ENCODE results near the gene VSTM2B. TPM values are rescaled to one million over a fixed set of nuclear protein-coding genes. Genes with fewer than 3 reads are reported as not detected.

VSTM2B gene
- total and polyA plus RNA-seq, 4 donors, result not detected

- H3K36me3 ChIP-seq (ENCODE audit: control insufficient read depth in 4 of 4, insufficient read depth in 3 of 4, low read depth in 1 of 4, low read length in 3 of 4), result no peaks in the 10 kb centered on the region
- no peaks in the 10 kb centered on the region for H3K4me1 ChIP-seq (ENCODE audit: control insufficient read depth in 4 of 4, insufficient read depth in 4 of 4, low read length in 3 of 4)
- DNase-seq (ENCODE audit: low spot score), result no peak
- H3K9ac ChIP-seq (ENCODE audit: low read depth in 1 of 2, low read length in 2 of 2), result no peak overlapping the region
- H3K27me3 ChIP-seq (ENCODE audit: control insufficient read depth in 4 of 4, insufficient read depth in 4 of 4, low read length in 3 of 4), result peaks cover 0 to 8% (median 4%) of the 10 kb centered on the region in 4 donors
- 36% methylated on average over 7 of the region's 7 CpGs for WGBS
- H3K4me3 ChIP-seq (ENCODE audit: low read depth in 1 of 3, low read length in 3 of 3), result no peak overlapping the region
- no peak overlapping the region for H3K27ac ChIP-seq (ENCODE audit: low read depth in 1 of 2, low read length in 2 of 2)
- H3K9me3 ChIP-seq (ENCODE audit: control insufficient read depth in 4 of 4, low read length in 3 of 4), result peaks cover 0 to 2% (median 0%) of the 10 kb centered on the region in 4 donors
- TF ChIP-seq REST (IDR thresholded peaks at IDR 0.05) (no peak), SP1 (IDR thresholded peaks at IDR 0.05) (no peak), RAD21 (IDR thresholded peaks at IDR 0.05) (no peak), ZBTB33 (IDR thresholded peaks at IDR 0.05) (no peak), GABPA (IDR thresholded peaks at IDR 0.05 in 1 of 2, conservative IDR thresholded peaks at IDR 0.05 in 1 of 2) (no peak), FOXA2 (IDR thresholded peaks at IDR 0.05) (no peak), CTCF (IDR thresholded peaks at IDR 0.05; ENCODE audit: low read depth, low read length, missing input control) (no peak), FOXA1 (IDR thresholded peaks at IDR 0.05) (no peak), TAF1 (conservative IDR thresholded peaks at IDR 0.05) (no peak), JUND (IDR thresholded peaks at IDR 0.05) (no peak), EGR1 (IDR thresholded peaks at IDR 0.05; ENCODE audit: low read depth in 2 of 2) (no peak), NR2F2 (IDR thresholded peaks at IDR 0.05) (no peak), HNF4A (conservative IDR thresholded peaks at IDR 0.05) (no peak), RXRA (IDR thresholded peaks at IDR 0.05) (no peak), YY1 (IDR thresholded peaks at IDR 0.05) (no peak)
- TF ChIP-seq, protein P1, sequence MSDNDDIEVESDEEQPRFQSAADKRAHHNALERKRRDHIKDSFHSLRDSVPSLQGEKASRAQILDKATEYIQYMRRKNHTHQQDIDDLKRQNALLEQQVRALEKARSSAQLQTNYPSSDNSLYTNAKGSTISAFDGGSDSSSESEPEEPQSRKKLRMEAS (IDR thresholded peaks at IDR 0.05), result no peak
Measured at GRCh38 chr19:29491995-29492577, 33.7 kb upstream of the VSTM2B start.

GRCh38 chr19:29492769-29493168, 33.0 kb upstream of the VSTM2B start:
- Histone ChIP-seq H3K9ac (ENCODE audit: low read depth in 1 of 2, low read length in 2 of 2) (no peak overlapping the region), H3K27me3 (ENCODE audit: control insufficient read depth in 4 of 4, insufficient read depth in 4 of 4, low read length in 3 of 4) (peaks cover 0 to 8% (median 4%) of the 10 kb centered on the region in 4 donors), H3K4me3 (ENCODE audit: low read depth in 1 of 3, low read length in 3 of 3) (no peak overlapping the region), H3K36me3 (ENCODE audit: control insufficient read depth in 4 of 4, insufficient read depth in 3 of 4, low read depth in 1 of 4, low read length in 3 of 4) (no peaks in the 10 kb centered on the region), H3K9me3 (ENCODE audit: control insufficient read depth in 4 of 4, low read length in 3 of 4) (peaks cover 0 to 2% (median 0%) of the 10 kb centered on the region in 4 donors), H3K27ac (ENCODE audit: low read depth in 1 of 2, low read length in 2 of 2) (no peak overlapping the region), H3K4me1 (ENCODE audit: control insufficient read depth in 4 of 4, insufficient read depth in 4 of 4, low read length in 3 of 4) (no peaks in the 10 kb centered on the region)
- 15% methylated on average over 7 of the region's 7 CpGs for WGBS
- no peak for DNase-seq (ENCODE audit: low spot score)
- TF ChIP-seq RAD21 (IDR thresholded peaks at IDR 0.05) (no peak), FOXA1 (IDR thresholded peaks at IDR 0.05) (no peak), TAF1 (conservative IDR thresholded peaks at IDR 0.05) (no peak), ZBTB33 (IDR thresholded peaks at IDR 0.05) (no peak), ATF3 (IDR thresholded peaks at IDR 0.05) (no peak), CTCF (IDR thresholded peaks at IDR 0.05; ENCODE audit: low read depth, low read length, missing input control) (no peak)
- TF ChIP-seq, protein P1 (IDR thresholded peaks at IDR 0.05), result no peak
